ENCODE results near the gene ENPEP. TPM values are rescaled to one million over a fixed set of nuclear protein-coding genes. Genes with fewer than 3 reads are reported as not detected.
"Not testable (repeated sequence)": the region's sequence is repeated elsewhere in the genome, so short reads cannot be mapped to it uniquely, and the experiment has no call there.

The ENPEP gene
- polyA plus RNA-seq (2013, experiment 1 of 2) = 3.9 TPM
- polyA plus RNA-seq (2013, experiment 2 of 2) = 2.3 TPM

GRCh38 chr4:110475881-110476818 lies at the start of gene ENPEP:
TSS of gene ENPEP (plus strand) at chr4:110476155. CDS start at chr4:110476415, 260 bp downstream.
- no peak within 1 kb of the TSS for H3K4me3 ChIP-seq (ENCODE audit: extremely low read depth, insufficient read depth, low read length, poor library complexity, severe bottlenecking)
- H3K4me1 ChIP-seq (ENCODE audit: control insufficient read depth, insufficient read depth, low read length, poor library complexity, severe bottlenecking) = peaks cover 7% of the 10 kb centered on the region
- no peak within 1 kb of the TSS for H3K27ac ChIP-seq (ENCODE audit: low read depth, low read length, severe bottlenecking)
- H3K9me3 ChIP-seq (ENCODE audit: control insufficient read depth, low read length) = no peaks in the 10 kb centered on the region
- H3K36me3 ChIP-seq (ENCODE audit: control insufficient read depth, insufficient read depth, low read length) = no peaks in the 10 kb centered on the region
- WGBS, 2 experiments (ENCODE audit: insufficient coverage in 2 of 2) = 88 to 93% methylated on average over 20 to 23 of the region's 39 CpGs

GRCh38 chr4:110431805-110432204 lies 44.1 kb upstream of the ENPEP start:
- not testable (repeated sequence) for H3K9me3 ChIP-seq (ENCODE audit: control insufficient read depth, low read length); H3K4me3 ChIP-seq (ENCODE audit: extremely low read depth, insufficient read depth, low read length, poor library complexity, severe bottlenecking); H3K36me3 ChIP-seq (ENCODE audit: control insufficient read depth, insufficient read depth, low read length); H3K27ac ChIP-seq (ENCODE audit: low read depth, low read length, severe bottlenecking); H3K4me1 ChIP-seq (ENCODE audit: control insufficient read depth, insufficient read depth, low read length, poor library complexity, severe bottlenecking)
- WGBS, 2 experiments (ENCODE audit: insufficient coverage in 2 of 2) = no CpG with 5 or more reads among the region's 2 CpGs

GRCh38 chr4:110437292-110437691 lies 38.7 kb upstream of the ENPEP start:
- H3K27ac ChIP-seq (ENCODE audit: low read depth, low read length, severe bottlenecking); H3K36me3 ChIP-seq (ENCODE audit: control insufficient read depth, insufficient read depth, low read length); H3K9me3 ChIP-seq (ENCODE audit: control insufficient read depth, low read length); H3K4me1 ChIP-seq (ENCODE audit: control insufficient read depth, insufficient read depth, low read length, poor library complexity, severe bottlenecking); H3K4me3 ChIP-seq (ENCODE audit: extremely low read depth, insufficient read depth, low read length, poor library complexity, severe bottlenecking): not testable (repeated sequence)
- 85 to 92% methylated on average over 1 to 2 of the region's 3 CpGs for WGBS, 2 experiments (ENCODE audit: insufficient coverage in 2 of 2)

GRCh38 chr4:110439209-110439608 lies 36.7 kb upstream of the ENPEP start:
- H3K27ac ChIP-seq (ENCODE audit: low read depth, low read length, severe bottlenecking); H3K36me3 ChIP-seq (ENCODE audit: control insufficient read depth, insufficient read depth, low read length); H3K4me1 ChIP-seq (ENCODE audit: control insufficient read depth, insufficient read depth, low read length, poor library complexity, severe bottlenecking); H3K9me3 ChIP-seq (ENCODE audit: control insufficient read depth, low read length); H3K4me3 ChIP-seq (ENCODE audit: extremely low read depth, insufficient read depth, low read length, poor library complexity, severe bottlenecking): not testable (repeated sequence)
- WGBS, 2 experiments (ENCODE audit: insufficient coverage in 2 of 2) = 80 to 83% methylated on average over 1 of the region's 1 CpG

GRCh38 chr4:110442309-110442708 lies 33.6 kb upstream of the ENPEP start:
- Histone ChIP-seq H3K9me3 (ENCODE audit: control insufficient read depth, low read length) (no peaks in the 10 kb centered on the region), H3K36me3 (ENCODE audit: control insufficient read depth, insufficient read depth, low read length) (no peaks in the 10 kb centered on the region), H3K4me1 (ENCODE audit: control insufficient read depth, insufficient read depth, low read length, poor library complexity, severe bottlenecking) (no peaks in the 10 kb centered on the region), H3K4me3 (ENCODE audit: extremely low read depth, insufficient read depth, low read length, poor library complexity, severe bottlenecking) (no peak overlapping the region), H3K27ac (ENCODE audit: low read depth, low read length, severe bottlenecking) (no peak overlapping the region)
- WGBS, 2 experiments (ENCODE audit: insufficient coverage in 2 of 2) = 93% methylated on average over 2 of the region's 2 CpGs; no CpG with 5 or more reads in 1 of the 2 experiments

GRCh38 chr4:110442788-110443187 lies 33.2 kb upstream of the ENPEP start:
- Histone ChIP-seq H3K9me3 (ENCODE audit: control insufficient read depth, low read length) (no peaks in the 10 kb centered on the region), H3K36me3 (ENCODE audit: control insufficient read depth, insufficient read depth, low read length) (no peaks in the 10 kb centered on the region), H3K27ac (ENCODE audit: low read depth, low read length, severe bottlenecking) (no peak overlapping the region), H3K4me1 (ENCODE audit: control insufficient read depth, insufficient read depth, low read length, poor library complexity, severe bottlenecking) (no peaks in the 10 kb centered on the region), H3K4me3 (ENCODE audit: extremely low read depth, insufficient read depth, low read length, poor library complexity, severe bottlenecking) (no peak overlapping the region)
- WGBS, 2 experiments (ENCODE audit: insufficient coverage in 2 of 2) = 92% methylated on average over 2 of the region's 2 CpGs; no CpG with 5 or more reads in 1 of the 2 experiments

GRCh38 chr4:110449947-110450346 lies 26.0 kb upstream of the ENPEP start:
- Histone ChIP-seq H3K36me3 (ENCODE audit: control insufficient read depth, insufficient read depth, low read length) (no peaks in the 10 kb centered on the region), H3K27ac (ENCODE audit: low read depth, low read length, severe bottlenecking) (no peak overlapping the region), H3K9me3 (ENCODE audit: control insufficient read depth, low read length) (no peaks in the 10 kb centered on the region), H3K4me3 (ENCODE audit: extremely low read depth, insufficient read depth, low read length, poor library complexity, severe bottlenecking) (no peak overlapping the region), H3K4me1 (ENCODE audit: control insufficient read depth, insufficient read depth, low read length, poor library complexity, severe bottlenecking) (no peaks in the 10 kb centered on the region)
- 92% methylated on average over 2 of the region's 2 CpGs; no CpG with 5 or more reads in 1 of the 2 experiments for WGBS, 2 experiments (ENCODE audit: insufficient coverage in 2 of 2)

- Histone ChIP-seq H3K4me3 (ENCODE audit: extremely low read depth, insufficient read depth, low read length, poor library complexity, severe bottlenecking) (no peak overlapping the region), H3K9me3 (ENCODE audit: control insufficient read depth, low read length) (no peaks in the 10 kb centered on the region), H3K36me3 (ENCODE audit: control insufficient read depth, insufficient read depth, low read length) (no peaks in the 10 kb centered on the region), H3K27ac (ENCODE audit: low read depth, low read length, severe bottlenecking) (no peak overlapping the region), H3K4me1 (ENCODE audit: control insufficient read depth, insufficient read depth, low read length, poor library complexity, severe bottlenecking) (no peaks in the 10 kb centered on the region)
- 85 to 90% methylated on average over 2 of the region's 2 CpGs for WGBS, 2 experiments (ENCODE audit: insufficient coverage in 2 of 2)
These were observed 23.4 kb upstream of the ENPEP start for GRCh38 chr4:110452546-110452945.

- H3K4me3 ChIP-seq (ENCODE audit: extremely low read depth, insufficient read depth, low read length, poor library complexity, severe bottlenecking) = no peak overlapping the region
- no peak overlapping the region for H3K27ac ChIP-seq (ENCODE audit: low read depth, low read length, severe bottlenecking)
- no CpG with 5 or more reads among the region's 2 CpGs for WGBS, 2 experiments (ENCODE audit: insufficient coverage in 2 of 2)
These were observed 21.5 kb upstream of the ENPEP start for GRCh38 chr4:110454441-110454840.

GRCh38 chr4:110458494-110459266 lies 17.3 kb upstream of the ENPEP start:
- Histone ChIP-seq H3K9me3 (ENCODE audit: control insufficient read depth, low read length) (no peaks in the 10 kb centered on the region), H3K4me3 (ENCODE audit: extremely low read depth, insufficient read depth, low read length, poor library complexity, severe bottlenecking) (no peak overlapping the region), H3K4me1 (ENCODE audit: control insufficient read depth, insufficient read depth, low read length, poor library complexity, severe bottlenecking) (no peaks in the 10 kb centered on the region), H3K36me3 (ENCODE audit: control insufficient read depth, insufficient read depth, low read length) (no peaks in the 10 kb centered on the region), H3K27ac (ENCODE audit: low read depth, low read length, severe bottlenecking) (no peak overlapping the region)
- WGBS, 2 experiments (ENCODE audit: insufficient coverage in 2 of 2) = 100% methylated on average over 1 of the region's 4 CpGs

More at GRCh38 chr4:110454441-110454840, 21.5 kb upstream of the ENPEP start:
- Histone ChIP-seq H3K36me3 (ENCODE audit: control insufficient read depth, insufficient read depth, low read length) (no peaks in the 10 kb centered on the region), H3K4me1 (ENCODE audit: control insufficient read depth, insufficient read depth, low read length, poor library complexity, severe bottlenecking) (no peaks in the 10 kb centered on the region), H3K9me3 (ENCODE audit: control insufficient read depth, low read length) (no peaks in the 10 kb centered on the region)
